Keratinocyte (primary cell): ENCODE data around the gene TCERG1L. TPM values are rescaled to one million over a fixed set of nuclear protein-coding genes. Genes with fewer than 3 reads are reported as not detected.

ENCODE experiments used
- DNase-seq: peaks from one replicate; pipeline ENCODE4 v3.0.0-alpha.2; 2011; ENCODE audit warnings: low read depth, missing footprints, low spot score
- FAIRE-seq: peaks from 2 replicates; lab custom pipeline; 2011; peaks lifted over from hg19 to GRCh38; lab: Jason Lieb, UNC
- H2AFZ ChIP-seq: 2 replicates; pipeline ENCODE4 v1.6.0; 2012; ENCODE audit warnings: low read length, control low read depth, inconsistent platforms; ENCODE audit not compliant: control insufficient read depth
- H3K27ac ChIP-seq: 2 replicates; pipeline ENCODE4 v1.5.1; 2011; ENCODE audit warnings: low read length; ENCODE audit not compliant: control insufficient read depth, insufficient read depth
- H3K27me3 ChIP-seq: 3 replicates; pipeline ENCODE4 v1.6.0; 2011; ENCODE audit warnings: low read length; ENCODE audit not compliant: control insufficient read depth, insufficient read depth; ENCODE audit errors: extremely low read depth
- H3K36me3 ChIP-seq, 2 experiments: 2 replicates in 1 of 2; 3 replicates in 1 of 2; pipeline ENCODE4 v1.5.1; 2011; ENCODE audit warnings: low read length in 2 of 2, mild to moderate bottlenecking in 1 of 2; ENCODE audit not compliant: control insufficient read depth in 2 of 2, insufficient read depth in 2 of 2; ENCODE audit errors: extremely low read depth in 1 of 2
- H3K4me1 ChIP-seq: 3 replicates; pipeline ENCODE4 v1.5.1; 2011; ENCODE audit warnings: low read length; ENCODE audit not compliant: control insufficient read depth, insufficient read depth; ENCODE audit errors: extremely low read depth
- H3K4me2 ChIP-seq: 3 replicates; pipeline ENCODE4 v1.6.0; 2011; ENCODE audit warnings: low read depth, low read length; ENCODE audit not compliant: control insufficient read depth, insufficient read depth; ENCODE audit errors: extremely low read depth
- H3K4me3 ChIP-seq, 3 experiments: fragments of 200-600 bp in 1 of 3; sonication (generic) in 1 of 3; 2 replicates in 2 of 3; 3 replicates in 1 of 3; pipeline ENCODE4 v1.5.1; 2011 to 2016; ENCODE audit warnings: low read length in 3 of 3, mild to moderate bottlenecking in 3 of 3, control low read depth in 2 of 3, inconsistent platforms in 1 of 3, low read depth in 1 of 3, mixed read lengths in 1 of 3, mixed run types in 1 of 3, moderate library complexity in 1 of 3; ENCODE audit not compliant: control insufficient read depth in 2 of 3, insufficient read depth in 2 of 3; ENCODE audit errors: extremely low read depth in 1 of 3
- H3K79me2 ChIP-seq: 2 replicates; pipeline ENCODE4 v1.6.0; 2012; ENCODE audit warnings: low read length; ENCODE audit not compliant: control insufficient read depth, insufficient read depth
- H3K9ac ChIP-seq: 3 replicates; pipeline ENCODE4 v1.6.0; 2011; ENCODE audit warnings: low read length; ENCODE audit not compliant: control insufficient read depth, insufficient read depth; ENCODE audit errors: extremely low read depth
- H3K9me1 ChIP-seq: 3 replicates; pipeline ENCODE4 v1.6.0; 2011; ENCODE audit warnings: low read length; ENCODE audit not compliant: control insufficient read depth, insufficient read depth; ENCODE audit errors: extremely low read depth
- H3K9me3 ChIP-seq: 2 replicates; pipeline ENCODE4 v1.5.1; 2012; ENCODE audit warnings: low read depth, low read length; ENCODE audit not compliant: control insufficient read depth
- H4K20me1 ChIP-seq: 3 replicates; pipeline ENCODE4 v1.6.0; 2011; ENCODE audit warnings: low read length; ENCODE audit not compliant: control insufficient read depth, insufficient read depth; ENCODE audit errors: extremely low read depth
- EZH2 ChIP-seq: IDR thresholded peaks from one replicate; pipeline ENCODE4 v1.6.1; 2012; ENCODE audit warnings: inconsistent platforms, mild to moderate bottlenecking, low read length, moderate library complexity
- dilution Hi-C: fragments of 300-500 bp; cut with MboI; formaldehyde crosslinking; loops from one replicate; pipeline ENCODE4 v1.7.0; 2020; ENCODE audit warnings: low sequenced_read_pairs; ENCODE audit not compliant: extremely low pct_ligation_motif_present
- polyA plus RNA-seq, 5 experiments: library from polyadenylated mRNA; depleted of rRNA in 3 of 5; stranded (reverse) in 3 of 5; stranded (forward) in 1 of 5; unstranded in 1 of 5; fragments of >200 nt; gene quantifications; 1 replicate in 1 of 5; 2 replicates in 3 of 5; 3 replicates in 1 of 5; pipeline versions ENCODE4 v1.2.1 to v1.2.3, GENCODE V29; 2011 to 2012; ENCODE audit warnings: missing spikeins in 2 of 5, low read depth in 1 of 5, low replicate concordance in 1 of 5
- TF ChIP-seq, protein P1 (sequence below), 3 experiments: IDR thresholded peaks in 1 of 3; conservative IDR thresholded peaks in 1 of 3; optimal IDR thresholded peaks in 1 of 3; 2 replicates in 2 of 3; 3 replicates in 1 of 3; pipeline versions ENCODE3 to v1.5.1; 2011; ENCODE audit warnings: low read length in 3 of 3, mild to moderate bottlenecking in 3 of 3, moderate library complexity in 2 of 3, control low read depth in 1 of 3, inconsistent platforms in 1 of 3; ENCODE audit not compliant: insufficient read depth in 2 of 3; ENCODE audit errors: extremely low read depth in 1 of 3

The TCERG1L gene
- polyA plus RNA-seq, 1 donor (not counting 4 experiments of a cell fraction or from before 2014, with no cell fraction given), result not detected

DNA sequence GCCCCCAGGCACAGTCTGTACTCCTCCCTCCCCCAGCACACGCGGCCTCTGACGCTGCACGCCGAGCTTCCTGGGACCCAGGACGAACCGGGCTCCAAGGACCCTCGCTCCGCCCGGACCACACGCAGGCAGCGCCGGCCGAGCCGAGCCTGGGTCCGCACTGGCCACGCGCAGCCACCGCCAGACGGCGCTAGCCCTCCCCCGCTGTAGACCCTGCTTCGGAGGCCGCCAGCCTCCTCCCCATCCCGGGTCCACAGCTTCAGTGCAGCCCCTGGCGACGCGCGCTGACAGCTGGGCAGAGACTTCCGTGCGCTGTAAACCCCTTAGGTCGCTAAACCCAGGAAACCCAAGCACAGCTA is 936 bp upstream of the TCERG1L start:
- no peaks in the 10 kb centered on the region for H3K4me1 ChIP-seq
- H3K9me1 ChIP-seq, result no peaks in the 10 kb centered on the region
- FAIRE-seq (no peak), DNase-seq (no peak)
- TF ChIP-seq EZH2, result peak; percentile 5
- TF ChIP-seq, protein P1, sequence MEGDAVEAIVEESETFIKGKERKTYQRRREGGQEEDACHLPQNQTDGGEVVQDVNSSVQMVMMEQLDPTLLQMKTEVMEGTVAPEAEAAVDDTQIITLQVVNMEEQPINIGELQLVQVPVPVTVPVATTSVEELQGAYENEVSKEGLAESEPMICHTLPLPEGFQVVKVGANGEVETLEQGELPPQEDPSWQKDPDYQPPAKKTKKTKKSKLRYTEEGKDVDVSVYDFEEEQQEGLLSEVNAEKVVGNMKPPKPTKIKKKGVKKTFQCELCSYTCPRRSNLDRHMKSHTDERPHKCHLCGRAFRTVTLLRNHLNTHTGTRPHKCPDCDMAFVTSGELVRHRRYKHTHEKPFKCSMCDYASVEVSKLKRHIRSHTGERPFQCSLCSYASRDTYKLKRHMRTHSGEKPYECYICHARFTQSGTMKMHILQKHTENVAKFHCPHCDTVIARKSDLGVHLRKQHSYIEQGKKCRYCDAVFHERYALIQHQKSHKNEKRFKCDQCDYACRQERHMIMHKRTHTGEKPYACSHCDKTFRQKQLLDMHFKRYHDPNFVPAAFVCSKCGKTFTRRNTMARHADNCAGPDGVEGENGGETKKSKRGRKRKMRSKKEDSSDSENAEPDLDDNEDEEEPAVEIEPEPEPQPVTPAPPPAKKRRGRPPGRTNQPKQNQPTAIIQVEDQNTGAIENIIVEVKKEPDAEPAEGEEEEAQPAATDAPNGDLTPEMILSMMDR (optimal IDR thresholded peaks at IDR 0.05 in 1 of 3, IDR thresholded peaks at IDR 0.05 in 1 of 3, conservative IDR thresholded peaks at IDR 0.05 in 1 of 3; ENCODE audit: extremely low read depth in 1 of 3, insufficient read depth in 2 of 3, low read length in 3 of 3), result peak in 1 of 3 experiments; percentile 32
- H3K36me3 ChIP-seq, result no peaks in the 10 kb centered on the region
- peaks cover 20% of the 10 kb centered on the region for H3K27me3 ChIP-seq
- H4K20me1 ChIP-seq, result no peaks in the 10 kb centered on the region
- H3K4me2 ChIP-seq, result no peak overlapping the region
- H3K79me2 ChIP-seq, result no peaks in the 10 kb centered on the region
- H3K9me3 ChIP-seq, result no peaks in the 10 kb centered on the region
- H3K9ac ChIP-seq, result no peak overlapping the region
- H3K4me3 ChIP-seq, result no peak overlapping the region
- H2AFZ ChIP-seq, result no peak overlapping the region
- dilution Hi-C loops, result no loop called here
- H3K27ac ChIP-seq, result no peak overlapping the region

DNA sequence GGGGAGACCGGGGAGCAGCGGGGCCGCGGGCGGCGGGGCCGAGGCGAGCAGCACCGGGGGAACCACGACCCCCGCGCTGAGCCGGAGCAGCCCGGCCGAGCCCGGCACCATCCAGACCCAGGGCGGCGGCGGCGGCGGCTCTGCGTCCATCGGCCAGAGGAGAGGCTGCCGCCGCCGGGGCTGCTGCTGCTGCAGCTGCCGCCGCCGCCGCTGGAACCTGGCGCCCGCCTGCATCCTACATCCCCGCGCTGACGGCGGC is 190 bp downstream of the TCERG1L start:
- H3K27me3 ChIP-seq, result peaks cover 20% of the 10 kb centered on the region
- FAIRE-seq, result no peak

More for the DNA sequence above, 190 bp downstream of the TCERG1L start:
- no peaks in the 10 kb centered on the region for H3K79me2 ChIP-seq
- no peak overlapping the region for H3K4me2 ChIP-seq
- no peak overlapping the region for H3K27ac ChIP-seq
- TF ChIP-seq, protein P1 (optimal IDR thresholded peaks at IDR 0.05 in 1 of 3, IDR thresholded peaks at IDR 0.05 in 1 of 3, conservative IDR thresholded peaks at IDR 0.05 in 1 of 3; ENCODE audit: extremely low read depth in 1 of 3, insufficient read depth in 2 of 3, low read length in 3 of 3), result no peak
- no peak for TF ChIP-seq EZH2
- H4K20me1 ChIP-seq, result no peaks in the 10 kb centered on the region
- no peaks in the 10 kb centered on the region for H3K9me3 ChIP-seq
- dilution Hi-C loops, result no loop called here
- DNase-seq, result no peak
- no peak overlapping the region for H3K9ac ChIP-seq
- H3K4me3 ChIP-seq, result no peak overlapping the region
- H2AFZ ChIP-seq, result no peak overlapping the region
- H3K4me1 ChIP-seq, result no peaks in the 10 kb centered on the region
- H3K36me3 ChIP-seq, result no peaks in the 10 kb centered on the region
- H3K9me1 ChIP-seq, result no peaks in the 10 kb centered on the region
